SIG-M5 treated with dmso at 0.1 percent for 504 hours (cell line): ENCODE data around the gene MSI2.
A peak's percentile ranks its signal among the peaks of the same experiment; 100 is the strongest.
"Not testable (repeated sequence)": the region's sequence is repeated elsewhere in the genome, so short reads cannot be mapped to it uniquely, and the experiment has no call there.

Experiments
- DNase-seq: peaks from one replicate; lab custom pipeline; 2025; ENCODE audit not compliant: unreplicated experiment; lab: John Stamatoyannopoulos, UW

Gene MSI2

DNA sequence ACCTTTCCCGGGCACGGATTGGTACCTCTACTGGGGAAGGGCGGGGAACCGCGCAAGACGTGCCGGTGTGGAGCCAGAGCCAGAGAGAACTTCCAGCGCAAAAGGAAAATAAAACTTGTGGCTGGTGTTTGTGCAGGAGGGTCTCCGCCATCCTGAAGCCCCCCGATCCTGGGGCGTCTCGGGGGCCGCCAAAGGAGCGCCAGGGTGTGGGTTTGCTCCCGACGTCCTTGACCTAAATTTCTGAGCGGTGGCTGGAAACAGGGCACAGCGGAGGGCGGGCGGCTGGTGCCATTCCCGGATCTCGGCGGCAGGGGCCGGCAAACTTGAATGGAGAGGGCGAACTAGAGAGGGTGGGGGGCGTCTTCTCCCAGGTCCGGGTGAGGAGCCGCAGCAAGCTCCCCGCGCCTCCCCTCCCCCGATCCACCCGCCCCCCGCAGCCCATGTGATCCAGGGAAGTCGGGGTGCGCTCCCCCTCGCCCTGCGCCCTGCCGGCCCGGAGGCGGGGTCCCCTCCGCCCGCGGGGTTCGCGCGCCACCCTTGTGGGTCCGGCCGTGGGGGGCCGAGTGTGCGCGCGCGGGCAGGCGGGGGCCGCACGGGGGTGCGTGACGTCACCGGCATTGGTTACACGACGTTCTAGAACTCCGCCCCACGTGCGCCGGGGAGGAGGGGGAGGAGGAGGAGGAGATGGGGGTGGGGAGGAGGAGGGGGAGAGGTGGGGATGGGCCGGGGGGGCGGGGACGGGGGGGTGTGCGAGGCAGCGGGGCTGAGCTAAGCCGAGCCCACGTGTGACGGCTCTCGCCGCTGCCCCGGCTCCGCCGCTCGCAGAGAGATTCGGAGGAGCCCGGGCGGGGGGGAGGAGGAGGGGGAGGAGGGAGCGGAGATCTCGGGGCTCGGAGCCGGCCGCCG is at the start of gene MSI2:
Gene MSI2, plus strand, starts transcription at position 748 of the 906 bp plus-strand sequence. CDS start 220 bp downstream, outside the sequence.
- peak; percentile 72 for DNase-seq

DNA sequence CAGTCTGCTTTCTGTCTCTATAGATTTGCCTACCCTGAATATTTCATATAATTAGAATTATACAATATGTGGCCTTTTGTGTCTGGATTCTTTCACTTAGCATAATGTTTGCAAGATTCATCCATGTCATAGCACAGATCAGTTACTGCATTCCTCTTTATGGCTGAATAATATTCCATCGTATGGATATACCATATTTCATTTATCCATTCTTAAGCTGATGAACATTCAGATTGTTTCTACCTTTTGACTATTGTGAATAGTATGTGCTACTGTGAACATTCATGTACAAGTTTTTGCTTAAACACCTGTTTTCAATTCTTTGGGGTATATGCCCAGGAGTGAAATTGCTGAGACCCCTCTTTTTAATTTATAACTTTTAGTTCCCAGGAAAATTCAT is 49.4 kb upstream of the MSI2 start:
- no peak for DNase-seq

DNA sequence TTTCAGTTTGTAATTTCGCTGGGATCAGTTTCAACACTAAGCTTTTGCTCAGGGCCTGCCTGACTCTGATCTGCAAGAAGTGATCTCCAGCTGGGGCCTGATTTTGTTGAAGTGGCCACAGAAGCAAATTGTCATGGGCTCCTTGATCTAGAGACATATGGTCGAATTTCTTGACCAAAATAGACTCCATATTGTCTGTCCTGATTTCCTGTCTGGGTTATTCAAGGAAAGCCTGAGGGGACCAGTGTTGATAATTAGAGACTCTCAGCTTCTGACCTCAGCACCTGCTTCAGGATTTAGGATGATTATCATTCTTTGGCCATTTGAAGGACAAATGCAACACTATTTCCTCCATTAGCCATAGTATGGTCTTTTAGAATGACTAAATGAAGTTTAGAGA is 48.9 kb upstream of the MSI2 start:
- no peak for DNase-seq

DNA sequence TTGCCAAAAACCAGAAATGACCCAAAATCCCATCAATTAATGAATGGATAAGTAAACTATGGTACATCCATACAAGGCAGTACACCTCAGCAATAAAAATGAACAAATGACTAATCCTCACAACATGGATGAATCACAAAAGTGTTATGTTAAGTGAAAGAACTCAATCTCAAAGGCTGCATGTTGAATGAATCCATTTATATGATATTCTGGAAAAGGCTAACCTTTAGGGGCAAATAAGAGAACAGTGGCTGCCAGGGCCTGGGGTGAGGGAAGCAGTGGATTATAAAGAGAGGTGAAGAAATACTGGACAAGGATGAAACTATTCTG is 46.1 kb upstream of the MSI2 start:
- DNase-seq = no peak

DNA sequence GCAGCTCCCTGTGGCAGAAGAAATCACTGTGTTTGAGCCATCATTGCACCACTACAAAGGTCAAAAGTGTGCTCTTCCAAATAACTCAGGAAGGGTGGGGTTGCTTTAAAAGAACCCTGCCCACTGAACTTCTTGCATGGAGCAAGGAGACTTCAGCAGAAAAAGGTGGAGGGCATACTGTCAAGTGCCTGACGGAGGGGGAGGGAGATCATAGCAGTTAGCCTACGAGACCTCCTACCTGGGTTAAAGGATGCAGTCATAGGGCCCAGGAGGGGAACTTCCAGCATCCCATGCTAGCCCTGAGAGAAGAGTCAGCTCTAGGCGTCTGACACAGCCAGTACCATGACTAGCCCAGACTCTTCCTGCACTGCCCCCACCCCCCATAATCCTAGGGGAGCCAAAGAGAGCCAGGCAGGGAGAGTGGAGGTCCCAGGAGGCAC is 45.3 kb upstream of the MSI2 start:
- no peak for DNase-seq

DNA sequence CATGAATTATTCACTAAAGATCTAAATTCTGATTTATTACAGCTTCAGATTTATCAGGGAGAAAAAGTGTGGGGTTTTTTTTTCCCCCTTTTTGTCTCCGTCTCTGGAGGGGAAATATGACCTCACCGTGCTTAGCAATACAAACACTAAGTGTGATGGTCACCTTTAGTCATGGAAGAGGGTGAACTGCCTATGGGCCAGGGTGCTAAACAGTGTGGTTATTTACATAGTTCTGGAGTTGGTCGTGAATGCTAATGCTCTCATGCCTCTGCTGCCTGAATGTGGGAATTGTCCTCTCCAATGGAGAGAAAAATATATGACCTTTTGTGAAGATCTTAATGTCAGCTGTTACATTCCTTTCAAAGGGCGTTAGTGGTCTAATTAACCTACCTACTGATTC is 44.8 kb upstream of the MSI2 start:
- DNase-seq = no peak

DNA sequence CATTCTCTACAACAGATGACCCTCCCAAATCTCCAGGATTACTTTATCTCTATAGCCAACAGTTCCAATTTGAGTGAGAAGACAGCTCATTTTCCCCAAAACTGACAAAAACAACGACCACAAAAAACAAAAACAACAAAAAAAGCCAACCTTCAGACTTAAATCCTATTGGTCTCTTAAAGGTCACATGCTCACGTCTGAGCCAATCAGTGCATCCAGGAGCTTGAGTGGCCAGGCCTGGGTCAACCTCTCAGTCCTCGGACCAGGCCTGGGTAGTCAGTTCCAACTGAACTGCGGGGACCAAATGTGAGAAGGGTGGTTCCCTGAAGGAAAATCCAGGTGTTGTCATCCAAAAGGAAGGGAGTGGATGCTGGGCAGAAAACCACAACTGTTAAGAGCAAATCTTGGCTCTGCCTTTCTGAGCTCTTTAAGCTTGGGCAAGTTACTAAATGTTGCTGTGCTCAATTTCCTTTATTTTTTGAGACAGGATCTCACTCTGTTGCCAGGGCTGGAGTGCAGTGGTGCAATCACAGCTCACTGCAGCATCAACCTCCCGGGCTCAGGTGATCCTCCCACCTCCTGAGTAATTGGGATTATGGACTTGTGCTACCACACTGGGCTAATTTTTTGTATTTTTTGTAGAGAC is 43.0 kb upstream of the MSI2 start:
- DNase-seq = no peak

DNA sequence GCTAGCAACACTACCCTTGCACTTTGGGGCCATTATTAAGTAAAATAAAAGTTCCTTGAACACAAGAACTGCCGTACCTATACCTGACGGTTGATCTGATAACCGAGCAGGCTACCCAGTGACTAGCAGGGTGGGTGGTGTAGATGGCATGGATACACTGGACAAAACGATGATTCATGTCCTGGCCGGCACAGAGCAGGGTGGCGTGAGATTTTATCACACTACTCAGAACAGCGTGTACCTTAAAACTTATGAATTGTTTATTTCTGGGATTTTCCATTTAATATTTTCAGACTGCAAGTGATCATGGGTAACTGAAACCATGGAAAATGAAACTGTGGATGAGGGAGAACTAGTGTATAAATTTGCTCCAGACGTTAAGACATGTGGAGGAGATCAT is 41.0 kb upstream of the MSI2 start:
- peak; percentile 8 for DNase-seq

DNA sequence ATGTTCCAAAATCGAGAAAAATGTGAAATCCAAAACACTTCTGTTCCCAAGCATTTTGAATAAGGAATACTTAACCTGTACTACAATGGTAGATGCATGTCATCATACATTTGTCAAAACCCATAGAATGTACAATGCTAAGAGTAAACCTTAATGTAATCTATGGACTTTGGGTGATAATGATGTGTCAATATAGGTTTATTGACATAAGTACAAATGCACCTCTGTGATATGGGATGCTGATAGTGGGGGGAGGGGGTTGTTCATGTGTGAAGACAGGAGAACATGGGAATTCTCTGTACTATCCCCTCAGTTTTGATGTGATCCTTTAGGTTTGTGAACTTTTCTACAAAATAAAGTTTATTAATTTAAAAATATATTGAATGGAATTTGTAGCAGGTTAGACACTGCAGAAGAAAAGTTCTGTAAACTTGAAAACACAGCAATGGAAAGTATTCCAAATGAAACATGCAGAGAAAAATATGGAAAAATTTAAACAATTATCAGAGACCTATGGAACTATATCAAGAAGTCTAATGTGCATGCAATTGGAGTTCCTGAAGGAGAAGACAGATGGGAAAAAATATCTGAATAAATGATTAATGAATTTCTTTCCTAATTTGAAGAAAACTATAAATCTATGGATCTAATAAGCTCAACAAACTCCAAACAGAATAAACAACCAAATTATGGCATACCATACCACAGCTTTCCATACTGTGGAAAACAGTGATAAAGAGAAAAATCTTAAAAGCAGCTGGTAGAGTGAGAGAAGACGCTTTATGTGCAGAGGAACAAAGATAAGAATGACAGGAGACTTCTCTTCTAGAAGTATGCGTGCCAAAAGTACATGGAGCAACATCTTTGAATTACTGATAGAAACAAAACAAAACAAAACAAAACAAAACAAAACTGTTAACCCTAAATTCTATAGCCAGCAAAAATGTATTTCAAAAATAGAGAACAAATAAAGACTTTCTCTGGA is 34.7 kb upstream of the MSI2 start:
- no peak for DNase-seq

DNA sequence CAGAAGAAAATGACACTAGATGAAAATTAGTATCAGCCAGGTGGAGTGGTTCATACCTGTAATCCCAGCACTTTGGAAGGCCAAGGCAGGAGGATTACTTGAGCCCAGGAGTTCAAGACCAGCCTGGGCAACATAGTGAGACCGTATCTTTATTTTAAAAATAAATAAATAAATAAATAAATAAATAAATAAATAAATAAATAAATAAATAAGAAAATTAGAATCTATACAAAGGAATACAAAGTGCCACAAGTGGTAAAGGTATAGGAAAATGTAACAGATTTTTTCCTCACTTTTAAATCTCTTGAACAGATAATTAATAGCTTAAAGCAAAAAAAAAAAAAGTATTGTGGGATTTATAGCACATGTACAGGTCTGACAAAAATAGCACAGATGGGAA is 33.9 kb upstream of the MSI2 start:
- DNase-seq = not testable (repeated sequence)

DNA sequence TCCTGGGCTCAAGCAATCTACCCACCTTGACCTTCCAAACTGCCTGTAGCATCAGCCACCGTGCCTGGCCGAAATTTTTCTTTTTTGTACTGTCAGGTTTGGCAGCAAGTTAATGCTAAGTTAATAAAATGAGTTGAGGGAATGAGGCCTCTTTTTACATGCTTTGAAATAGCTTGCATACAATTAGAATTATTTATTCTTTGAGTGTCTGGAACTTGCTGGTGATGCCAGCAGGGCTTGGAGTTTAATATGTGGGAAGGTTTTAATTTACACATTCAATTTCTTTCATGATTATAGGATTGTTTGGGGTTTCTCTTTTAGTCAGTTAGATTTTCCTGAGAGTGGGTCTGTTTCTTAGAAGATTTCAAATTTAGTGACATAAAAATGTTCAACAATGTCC is 31.2 kb upstream of the MSI2 start:
- DNase-seq = no peak

DNA sequence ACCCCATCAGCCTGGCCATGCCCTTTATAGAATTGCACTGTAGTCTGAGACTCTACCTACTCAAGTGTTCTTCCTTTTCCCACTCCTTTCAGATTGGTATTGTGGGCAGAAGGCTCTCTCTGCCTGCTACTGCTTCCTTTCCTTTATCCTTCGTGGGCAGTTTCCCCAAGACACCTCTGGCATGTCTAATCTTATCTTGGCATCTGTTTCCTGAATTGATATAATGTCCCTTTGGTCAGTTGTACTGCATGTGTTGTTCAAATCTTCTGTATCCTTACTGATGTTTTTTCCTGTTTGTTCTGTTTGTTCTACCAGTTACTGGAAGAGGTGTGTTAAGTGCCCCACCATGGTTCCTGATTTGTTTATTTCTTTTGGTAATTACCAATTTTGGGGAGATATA is 29.5 kb upstream of the MSI2 start:
- no peak for DNase-seq

DNA sequence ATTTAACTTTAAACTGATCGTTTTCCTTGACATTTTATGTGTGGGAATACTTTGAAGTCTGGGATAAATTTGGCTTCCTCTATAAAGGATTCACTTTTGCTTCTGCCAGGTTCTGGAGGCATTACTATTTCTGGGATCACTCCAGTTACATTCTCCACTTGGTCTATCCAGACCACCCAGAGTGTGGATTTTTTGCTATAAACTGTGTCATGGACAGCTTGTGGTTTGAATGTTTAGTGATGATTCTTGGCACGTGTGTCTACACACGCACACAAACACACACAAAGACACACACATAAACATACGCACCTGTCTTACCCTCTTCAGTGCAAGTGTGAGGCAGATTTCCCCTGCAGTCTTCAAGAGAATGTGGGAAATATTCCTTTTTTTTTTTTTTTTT is 27.4 kb upstream of the MSI2 start:
- DNase-seq = no peak

DNA sequence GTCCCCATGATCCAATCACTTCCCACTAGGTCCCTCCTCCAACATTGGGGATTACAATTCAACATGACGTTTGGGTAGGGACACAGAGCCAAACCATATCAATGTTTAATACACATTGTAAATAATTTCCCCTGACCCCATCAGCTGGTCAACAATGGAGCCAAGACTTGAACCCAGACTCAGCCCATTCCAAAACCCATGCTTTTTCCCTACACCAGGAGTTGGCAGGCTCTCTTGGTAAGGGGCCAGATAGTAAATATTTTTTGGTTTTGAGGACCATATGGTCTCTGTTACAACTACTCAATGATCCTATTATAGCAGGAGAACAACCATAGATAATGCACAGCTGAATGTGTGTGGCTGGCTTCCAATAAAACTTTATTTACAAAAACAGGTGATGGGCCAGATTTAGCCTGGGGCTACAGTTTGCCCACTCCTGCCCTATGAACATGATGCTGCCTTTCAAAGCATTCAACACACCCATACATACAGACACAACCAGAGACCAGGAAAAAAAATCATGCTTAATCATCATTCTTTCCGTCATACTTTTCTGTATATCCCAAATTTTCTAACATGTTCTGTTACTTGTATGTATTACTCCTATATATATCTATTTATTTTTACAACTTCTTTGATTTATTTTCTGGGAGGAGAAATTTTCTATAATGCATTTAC is 22.1 kb upstream of the MSI2 start:
- no peak for DNase-seq

DNA sequence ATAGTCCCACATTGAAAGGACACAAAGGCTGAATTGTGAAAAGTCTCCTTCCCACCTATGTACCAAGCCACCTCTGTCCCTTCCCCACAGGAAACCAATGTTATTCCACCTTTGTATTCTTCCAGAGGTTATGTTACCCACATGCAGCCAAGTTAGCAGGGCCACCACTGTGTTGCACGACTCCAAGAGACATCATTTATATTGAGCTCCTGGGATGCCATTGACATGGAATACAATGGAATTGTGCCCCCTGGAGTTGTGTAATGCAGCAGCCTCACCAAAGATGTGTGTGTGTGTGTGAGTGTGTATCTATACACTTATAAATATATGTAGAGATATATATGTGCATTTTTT is 21.6 kb upstream of the MSI2 start:
- no peak for DNase-seq

DNA sequence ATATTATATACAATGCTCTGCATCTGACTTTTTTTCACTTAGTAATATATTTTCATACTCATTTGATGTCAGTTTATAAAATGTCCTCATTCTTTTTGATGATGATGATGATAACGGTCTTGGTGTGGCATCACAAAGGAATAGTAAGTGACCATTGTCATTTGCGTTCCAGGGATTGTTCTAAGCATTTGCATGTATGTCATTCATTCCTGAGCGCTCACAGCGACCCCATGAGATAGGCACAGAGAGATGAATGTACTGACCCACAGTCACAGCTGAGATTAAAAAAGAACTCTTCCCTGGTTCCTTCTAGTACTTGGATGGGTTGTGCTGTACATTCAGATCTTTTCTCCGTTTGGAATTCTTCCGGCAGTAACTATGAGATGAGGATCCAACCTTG is 21.2 kb upstream of the MSI2 start:
- DNase-seq = no peak

DNA sequence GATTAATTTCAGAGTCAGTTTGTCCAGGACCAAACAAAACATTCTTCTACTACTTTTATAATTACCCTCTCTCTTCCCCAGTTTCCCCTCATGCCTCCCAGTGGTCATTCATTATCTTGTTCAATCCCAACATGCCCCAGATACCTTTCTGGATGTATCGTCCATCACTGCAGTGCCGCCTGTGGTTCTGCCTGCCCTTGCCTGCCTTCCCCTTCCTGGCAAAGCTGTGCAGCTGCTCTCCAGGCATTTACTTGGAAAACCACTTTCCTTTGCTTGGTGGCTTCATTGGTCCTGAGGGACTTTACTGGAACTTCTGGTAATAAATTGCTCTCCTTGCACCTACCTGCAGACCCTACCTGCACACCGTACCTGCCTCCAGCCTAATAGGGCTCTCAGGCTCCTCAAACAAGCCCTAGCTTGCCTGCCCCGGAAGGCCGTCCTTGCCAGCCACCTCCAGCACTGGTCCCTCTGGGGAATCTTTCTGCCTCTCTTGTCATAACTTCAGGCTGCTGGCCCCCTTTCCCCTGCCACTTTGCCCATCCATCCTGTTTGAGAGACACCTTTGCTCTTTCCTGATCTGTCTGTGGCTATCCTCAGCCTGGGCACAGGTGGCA is 19.5 kb upstream of the MSI2 start:
- no peak for DNase-seq

DNA sequence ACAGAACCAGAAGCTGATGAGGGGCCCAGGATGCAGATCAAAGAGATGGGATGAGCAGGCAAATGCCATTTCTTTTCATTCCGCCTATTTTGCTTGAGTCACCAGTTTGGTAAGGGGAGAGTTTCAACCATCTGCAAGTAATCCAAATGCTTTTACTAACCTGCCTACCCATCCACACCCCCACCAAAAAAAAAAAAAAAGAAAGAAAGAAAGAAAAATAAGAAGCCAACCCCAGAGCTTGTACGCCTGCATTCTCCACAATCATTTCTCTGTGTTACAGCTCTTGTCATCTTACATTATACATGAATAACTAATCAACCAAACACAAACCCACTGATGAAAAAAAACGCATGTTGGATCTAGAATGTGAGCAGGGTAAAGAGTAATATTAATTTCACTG is 15.7 kb upstream of the MSI2 start:
- DNase-seq = no peak

DNA sequence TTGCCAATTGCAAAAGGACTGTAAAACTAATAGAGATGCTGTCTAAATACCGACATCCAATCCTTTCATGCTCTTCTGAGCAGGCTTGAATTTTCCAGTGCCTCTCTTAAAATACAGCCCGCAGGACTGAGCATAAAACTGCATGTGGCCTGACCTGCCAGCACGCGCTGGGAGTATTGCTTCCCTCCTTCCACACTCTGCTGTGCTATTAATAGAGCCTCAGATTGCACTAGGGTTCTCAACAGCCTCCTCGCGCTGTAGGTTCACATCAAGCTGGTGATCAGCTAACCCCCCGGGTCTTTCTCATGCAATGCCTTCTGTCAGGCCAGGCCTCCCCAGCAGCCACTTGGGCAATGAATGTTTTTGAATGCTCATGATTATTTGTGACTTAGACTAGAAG is 14.2 kb upstream of the MSI2 start:
- DNase-seq = no peak

DNA sequence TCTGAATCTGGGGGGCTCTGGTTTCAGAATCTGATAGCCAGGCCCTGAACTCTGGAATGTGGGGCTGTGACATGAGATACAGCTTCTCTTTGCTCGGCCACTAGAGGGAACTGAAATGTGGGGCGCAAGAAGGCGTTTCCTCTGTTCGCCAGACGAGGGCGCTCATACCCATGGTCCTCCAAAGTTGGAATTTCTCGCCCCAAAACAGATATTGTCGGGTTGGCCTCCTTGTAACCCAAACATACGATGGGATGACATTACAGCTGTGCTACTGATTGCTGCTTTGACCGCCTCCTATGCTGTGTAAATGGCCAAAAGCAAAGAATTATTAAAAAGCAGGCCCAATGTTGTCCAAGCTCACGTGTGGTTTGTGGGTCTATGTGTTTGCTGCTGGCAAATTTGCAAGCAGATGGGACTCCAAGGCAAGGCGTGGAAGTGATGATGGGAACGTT is 13.1 kb upstream of the MSI2 start:
- peak; percentile 82 for DNase-seq
